ENCODE measurements around the gene C1orf35. TPM values are rescaled to one million over a fixed set of nuclear protein-coding genes. Genes with fewer than 3 reads are reported as not detected.

Gene C1orf35
- total and polyA plus RNA-seq, 2 donors (not counting 1 experiment from before 2014, with no cell fraction given): 4.8 to 7.6 TPM

- Histone ChIP-seq H3K4me3 (replicated peaks in 1 of 4; ENCODE audit: control extremely low read depth in 1 of 4, insufficient read depth in 1 of 4, low read depth in 3 of 4, low read length in 4 of 4) (no peak overlapping the region), H3K36me3 (ENCODE audit: control insufficient read depth, insufficient read depth, low read length) (no peaks in the 10 kb centered on the region), H3K4me2 (ENCODE audit: extremely low read depth, insufficient read depth, low read length) (no peak overlapping the region), H3K4me1 (ENCODE audit: control insufficient read depth, extremely low read depth, insufficient read depth, low read length) (no peaks in the 10 kb centered on the region), H3K27ac (ENCODE audit: insufficient read depth, low read length) (no peak overlapping the region), H3K27me3 (ENCODE audit: control insufficient read depth, insufficient read depth, low read length) (peaks cover 12% of the 10 kb centered on the region), H2AFZ (ENCODE audit: low read length) (no peak overlapping the region), H3K9me3 (ENCODE audit: control insufficient read depth, insufficient read depth, low read depth, low read length) (no peaks in the 10 kb centered on the region), H3K79me2 (ENCODE audit: control insufficient read depth, insufficient read depth, low read length) (no peaks in the 10 kb centered on the region), H3K9ac (ENCODE audit: insufficient read depth, low read length) (no peak overlapping the region), H4K20me1 (ENCODE audit: control insufficient read depth, extremely low read depth, insufficient read depth, low read length) (no peaks in the 10 kb centered on the region)
- no peak for TF ChIP-seq EZH2 (IDR thresholded peaks at IDR 0.05; ENCODE audit: low read length, missing control alignments)
- no peak for TF ChIP-seq CTCF (conservative IDR thresholded peaks at IDR 0.05 in 1 of 2, IDR thresholded peaks at IDR 0.05 in 1 of 2; ENCODE audit: low read depth in 1 of 2, low read length in 2 of 2)
- DNase-seq (ENCODE audit: low read depth in 2 of 2): no peak
Observed at GRCh38 chr1:228134591-228134990, 31.5 kb upstream of the C1orf35 start.

- no peak overlapping the region for H3K9ac ChIP-seq (ENCODE audit: insufficient read depth, low read length)
- H3K36me3 ChIP-seq (ENCODE audit: control insufficient read depth, insufficient read depth, low read length): no peaks in the 10 kb centered on the region
- TF ChIP-seq CTCF (conservative IDR thresholded peaks at IDR 0.05 in 1 of 2, IDR thresholded peaks at IDR 0.05 in 1 of 2; ENCODE audit: low read depth in 1 of 2, low read length in 2 of 2) (no peak), EZH2 (IDR thresholded peaks at IDR 0.05; ENCODE audit: low read length, missing control alignments) (no peak)
- no peaks in the 10 kb centered on the region for H3K79me2 ChIP-seq (ENCODE audit: control insufficient read depth, insufficient read depth, low read length)
- H2AFZ ChIP-seq (ENCODE audit: low read length): no peak overlapping the region
- H3K27me3 ChIP-seq (ENCODE audit: control insufficient read depth, insufficient read depth, low read length): peaks cover 7% of the 10 kb centered on the region
- no peak overlapping the region for H3K4me2 ChIP-seq (ENCODE audit: extremely low read depth, insufficient read depth, low read length)
- no peaks in the 10 kb centered on the region for H3K9me3 ChIP-seq (ENCODE audit: control insufficient read depth, insufficient read depth, low read depth, low read length)
- no peaks in the 10 kb centered on the region for H3K4me1 ChIP-seq (ENCODE audit: control insufficient read depth, extremely low read depth, insufficient read depth, low read length)
- DNase-seq (ENCODE audit: low read depth in 2 of 2): no peak
- no peaks in the 10 kb centered on the region for H4K20me1 ChIP-seq (ENCODE audit: control insufficient read depth, extremely low read depth, insufficient read depth, low read length)
- no peak overlapping the region for H3K4me3 ChIP-seq (replicated peaks in 1 of 4; ENCODE audit: control extremely low read depth in 1 of 4, insufficient read depth in 1 of 4, low read depth in 3 of 4, low read length in 4 of 4)
- H3K27ac ChIP-seq (ENCODE audit: insufficient read depth, low read length): no peak overlapping the region
Observed at GRCh38 chr1:228131766-228132165, 28.6 kb upstream of the C1orf35 start.

- H3K9me3 ChIP-seq (ENCODE audit: control insufficient read depth, insufficient read depth, low read depth, low read length): no peaks in the 10 kb centered on the region
- DNase-seq (ENCODE audit: low read depth in 2 of 2): no peak
- H2AFZ ChIP-seq (ENCODE audit: low read length): no peak overlapping the region
- H3K4me1 ChIP-seq (ENCODE audit: control insufficient read depth, extremely low read depth, insufficient read depth, low read length): no peaks in the 10 kb centered on the region
- no peak overlapping the region for H3K4me2 ChIP-seq (ENCODE audit: extremely low read depth, insufficient read depth, low read length)
- H3K9ac ChIP-seq (ENCODE audit: insufficient read depth, low read length): no peak overlapping the region
- no peaks in the 10 kb centered on the region for H3K36me3 ChIP-seq (ENCODE audit: control insufficient read depth, insufficient read depth, low read length)
- TF ChIP-seq CTCF (conservative IDR thresholded peaks at IDR 0.05 in 1 of 2, IDR thresholded peaks at IDR 0.05 in 1 of 2; ENCODE audit: low read depth in 1 of 2, low read length in 2 of 2) (no peak), EZH2 (IDR thresholded peaks at IDR 0.05; ENCODE audit: low read length, missing control alignments) (no peak)
- H3K27ac ChIP-seq (ENCODE audit: insufficient read depth, low read length): no peak overlapping the region
- no peak overlapping the region for H3K4me3 ChIP-seq (replicated peaks in 1 of 4; ENCODE audit: control extremely low read depth in 1 of 4, insufficient read depth in 1 of 4, low read depth in 3 of 4, low read length in 4 of 4)
- H4K20me1 ChIP-seq (ENCODE audit: control insufficient read depth, extremely low read depth, insufficient read depth, low read length): no peaks in the 10 kb centered on the region
- H3K27me3 ChIP-seq (ENCODE audit: control insufficient read depth, insufficient read depth, low read length): peaks cover 3% of the 10 kb centered on the region
- no peaks in the 10 kb centered on the region for H3K79me2 ChIP-seq (ENCODE audit: control insufficient read depth, insufficient read depth, low read length)
Observed at GRCh38 chr1:228125185-228125584, 22.1 kb upstream of the C1orf35 start.
